ENCODE data around the gene NBDY. TPM values are rescaled to one million over a fixed set of nuclear protein-coding genes. Genes with fewer than 3 reads are reported as not detected.
A peak's percentile ranks its signal among the peaks of the same experiment; 100 is the strongest.
"Not testable (repeated sequence)": the region's sequence is repeated elsewhere in the genome, so short reads cannot be mapped to it uniquely, and the experiment has no call there.

NBDY gene
- 80.9 TPM for polyA plus RNA-seq (2012; ENCODE audit: insufficient read depth, insufficient read length)

GRCh38 chrX:56729152-56729850, at the start of gene NBDY:
Gene NBDY (plus strand): TSS chrX:56729243. CDS start chrX:56729354, 111 bp downstream.
- peak; percentile 51 for DNase-seq (ENCODE audit: low read depth, low spot score)
- peak within 1 kb of the TSS; percentile 77 for H3K4me3 ChIP-seq (ENCODE audit: low read length)

GRCh38 chrX:56704530-56704929, 24.5 kb upstream of the NBDY start:
- DNase-seq (ENCODE audit: low read depth, low spot score); H3K4me3 ChIP-seq (ENCODE audit: low read length): not testable (repeated sequence)

DNA sequence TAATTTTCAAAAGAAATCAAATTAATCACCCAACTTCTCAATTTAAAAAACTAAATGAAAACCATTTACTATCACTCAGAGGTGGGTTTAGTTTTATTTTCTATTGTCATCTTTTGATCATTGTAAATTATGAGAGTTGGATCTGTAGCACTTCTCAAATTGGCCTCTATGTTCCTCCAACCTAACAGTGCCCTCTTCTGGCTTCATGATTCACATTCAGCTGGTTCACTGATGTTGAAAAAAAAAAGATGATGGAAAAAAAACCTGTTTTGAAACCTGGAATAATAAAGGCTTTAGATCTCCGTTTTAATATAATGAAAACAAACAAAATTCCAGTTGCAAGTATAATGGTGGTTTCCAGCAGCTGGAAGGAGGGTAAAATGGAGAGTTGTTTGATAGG, 2.4 kb upstream of the NBDY start:
- DNase-seq (ENCODE audit: low read depth, low spot score) = peak; percentile 56
- H3K4me3 ChIP-seq (ENCODE audit: low read length) = no peak overlapping the region

GRCh38 chrX:56727531-56727930, 1.5 kb upstream of the NBDY start:
- H3K4me3 ChIP-seq (ENCODE audit: low read length) = no peak overlapping the region
- DNase-seq (ENCODE audit: low read depth, low spot score) = no peak

DNA sequence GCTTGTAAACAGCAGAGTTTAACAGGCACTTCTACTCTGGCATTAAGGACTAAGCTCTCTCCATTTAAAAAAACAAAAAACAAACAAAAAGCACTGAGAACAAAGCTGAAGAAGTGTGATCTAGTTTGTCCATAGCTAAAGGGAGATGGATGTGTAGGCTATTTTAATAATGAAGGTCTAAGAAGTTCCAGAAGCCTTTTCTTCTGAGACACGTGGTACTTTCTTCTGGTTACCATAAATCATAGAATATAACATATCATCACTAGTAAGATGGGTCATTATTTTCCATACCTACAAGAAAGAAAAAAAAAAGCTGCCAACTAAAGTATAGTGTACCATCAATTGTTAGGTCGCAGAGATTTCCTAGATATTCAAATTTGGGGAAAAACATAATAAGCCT, 722 bp upstream of the NBDY start:
- DNase-seq (ENCODE audit: low read depth, low spot score) = no peak
- peak overlapping the region; percentile 77 for H3K4me3 ChIP-seq (ENCODE audit: low read length)

- peak; percentile 31 for DNase-seq (ENCODE audit: low read depth, low spot score)
- peak overlapping the region; percentile 77 for H3K4me3 ChIP-seq (ENCODE audit: low read length)
Observed at GRCh38 chrX:56728752-56729151, 291 bp upstream of the NBDY start.

DNA sequence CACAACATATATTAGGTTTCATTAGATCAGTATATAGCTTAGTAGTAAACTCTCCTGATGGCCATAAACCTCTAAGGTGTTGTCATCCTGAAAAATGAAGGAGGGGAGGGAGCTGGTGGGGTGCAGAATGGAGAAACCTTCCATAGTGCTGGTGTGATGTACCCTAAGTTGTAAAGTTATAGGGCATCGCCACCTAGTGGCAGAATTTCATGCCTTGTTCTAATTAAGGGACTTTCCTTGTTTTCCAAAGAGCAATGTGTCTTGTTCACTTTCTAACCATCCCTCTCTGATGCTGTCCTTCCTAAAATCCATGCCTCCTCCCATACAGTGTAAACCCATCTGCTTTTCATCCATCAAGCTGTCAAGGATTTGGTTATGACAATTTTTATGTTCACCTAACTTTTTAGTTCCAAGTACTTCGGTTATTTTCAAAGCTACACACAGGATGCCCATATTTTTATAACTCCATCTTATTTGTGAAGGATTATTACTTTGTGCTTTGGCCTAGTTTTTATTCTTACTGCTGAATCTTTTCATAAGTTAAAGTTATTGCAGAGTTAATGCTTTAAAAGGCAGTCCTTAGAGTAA, 4.5 kb downstream of the NBDY start:
- H3K4me3 ChIP-seq (ENCODE audit: low read length) = no peak overlapping the region
- peak; percentile 28 for DNase-seq (ENCODE audit: low read depth, low spot score)

DNA sequence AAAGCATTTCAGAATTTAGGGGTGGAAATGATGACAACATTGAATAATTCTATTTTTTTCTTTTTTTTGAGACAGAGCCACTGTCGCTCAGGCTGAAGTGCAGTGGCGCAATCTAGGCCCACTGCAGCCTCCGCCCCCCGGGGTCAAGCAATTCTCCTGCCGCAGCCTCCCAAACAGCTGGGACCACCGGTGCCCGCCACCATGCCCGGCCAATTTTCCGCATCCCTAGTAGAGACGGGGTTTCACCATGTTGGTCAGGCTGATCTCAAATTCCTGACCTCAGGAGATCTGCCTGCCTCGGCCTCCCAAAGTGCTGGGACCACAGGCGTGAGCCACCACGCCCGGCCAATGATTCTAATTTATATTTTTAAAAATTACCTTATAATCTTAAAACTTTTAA, 7.2 kb downstream of the NBDY start:
- no peak for DNase-seq (ENCODE audit: low read depth, low spot score)
- H3K4me3 ChIP-seq (ENCODE audit: low read length) = no peak overlapping the region

- no peak overlapping the region for H3K4me3 ChIP-seq (ENCODE audit: low read length)
- no peak for DNase-seq (ENCODE audit: low read depth, low spot score)
Observed at GRCh38 chrX:56738670-56739069, 9.6 kb downstream of the NBDY start.

DNA sequence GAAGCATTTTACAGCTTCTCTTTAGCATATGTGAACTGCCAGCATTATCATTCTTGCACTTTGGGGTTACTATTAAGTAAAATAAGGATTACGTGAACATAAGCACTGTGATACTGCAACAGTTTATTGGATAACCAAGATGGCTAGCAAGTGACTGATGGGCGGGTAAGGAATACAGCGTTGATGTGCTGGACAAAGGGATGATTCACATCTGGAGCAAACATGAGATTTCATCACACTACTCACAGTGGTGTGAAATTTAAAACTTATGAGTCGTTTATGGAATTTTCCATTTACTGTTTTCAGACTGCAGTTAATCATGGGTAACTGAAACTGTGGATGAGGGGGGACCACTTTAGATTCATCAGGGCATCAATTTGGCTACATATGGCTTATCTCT, 16.0 kb downstream of the NBDY start:
- H3K4me3 ChIP-seq (ENCODE audit: low read length) = no peak overlapping the region
- no peak for DNase-seq (ENCODE audit: low read depth, low spot score)

- H3K4me3 ChIP-seq (ENCODE audit: low read length) = no peak overlapping the region
- no peak for DNase-seq (ENCODE audit: low read depth, low spot score)
Observed at GRCh38 chrX:56746996-56747395, 18.0 kb downstream of the NBDY start.

- no peak for DNase-seq (ENCODE audit: low read depth, low spot score)
- H3K4me3 ChIP-seq (ENCODE audit: low read length) = no peak overlapping the region
Observed at GRCh38 chrX:56751071-56751470, 22.0 kb downstream of the NBDY start.

DNA sequence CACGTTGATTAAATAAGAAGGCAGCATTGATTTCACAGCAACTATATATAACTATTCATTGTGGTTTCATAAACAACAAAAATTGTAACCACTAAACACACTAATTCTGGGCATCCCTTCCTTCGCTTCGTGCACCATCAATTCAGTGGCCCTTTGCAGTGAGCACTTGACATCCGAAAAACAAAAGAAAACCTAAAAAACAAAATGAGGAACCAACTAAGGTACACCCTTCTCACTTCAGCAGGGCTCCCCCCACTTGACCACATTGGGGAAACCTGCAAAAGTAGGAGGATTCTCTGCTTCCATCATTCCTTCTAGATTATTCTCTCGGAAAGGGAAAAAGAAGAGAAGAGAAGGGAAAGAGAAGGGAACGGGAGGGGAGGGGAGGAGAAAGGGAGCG, 28.3 kb downstream of the NBDY start:
- H3K4me3 ChIP-seq (ENCODE audit: low read length) = no peak overlapping the region
- DNase-seq (ENCODE audit: low read depth, low spot score) = no peak

- no peak for DNase-seq (ENCODE audit: low read depth, low spot score)
- no peak overlapping the region for H3K4me3 ChIP-seq (ENCODE audit: low read length)
Observed at GRCh38 chrX:56758456-56758855, 29.4 kb downstream of the NBDY start.

DNA sequence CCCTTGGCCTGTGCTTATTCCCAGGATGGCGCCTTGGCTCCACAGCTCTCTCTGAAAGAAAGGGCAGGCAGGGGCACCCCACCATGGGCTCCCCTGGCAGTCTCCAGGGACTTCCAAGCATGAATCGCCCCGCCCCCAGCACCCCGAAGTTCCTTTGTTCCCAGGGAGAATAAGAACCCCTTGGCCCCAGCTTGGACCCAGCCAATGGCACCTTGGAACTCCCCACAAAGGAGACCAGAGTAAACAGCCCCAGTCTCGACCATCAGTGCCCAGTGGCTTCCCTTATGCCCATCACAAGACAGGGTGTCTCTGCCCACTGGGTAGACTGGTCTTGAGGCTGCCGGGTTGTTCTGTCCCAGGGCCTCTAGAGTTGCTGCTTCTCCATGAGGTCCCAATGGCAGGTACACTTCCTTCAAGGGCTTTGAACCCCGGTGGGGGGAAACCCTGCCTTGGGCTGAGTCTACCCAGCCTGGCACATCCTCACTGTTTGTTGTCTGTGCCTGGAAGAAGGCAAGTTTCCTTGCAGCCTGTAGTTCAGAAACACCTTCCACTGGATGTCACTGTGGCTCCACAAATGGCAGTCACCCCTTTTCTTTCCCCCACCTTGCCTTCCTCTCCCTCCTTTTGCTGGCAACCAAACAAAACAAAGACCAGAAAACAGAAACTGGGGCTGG, 30.8 kb downstream of the NBDY start:
- DNase-seq (ENCODE audit: low read depth, low spot score) = no peak
- H3K4me3 ChIP-seq (ENCODE audit: low read length) = no peak overlapping the region

DNA sequence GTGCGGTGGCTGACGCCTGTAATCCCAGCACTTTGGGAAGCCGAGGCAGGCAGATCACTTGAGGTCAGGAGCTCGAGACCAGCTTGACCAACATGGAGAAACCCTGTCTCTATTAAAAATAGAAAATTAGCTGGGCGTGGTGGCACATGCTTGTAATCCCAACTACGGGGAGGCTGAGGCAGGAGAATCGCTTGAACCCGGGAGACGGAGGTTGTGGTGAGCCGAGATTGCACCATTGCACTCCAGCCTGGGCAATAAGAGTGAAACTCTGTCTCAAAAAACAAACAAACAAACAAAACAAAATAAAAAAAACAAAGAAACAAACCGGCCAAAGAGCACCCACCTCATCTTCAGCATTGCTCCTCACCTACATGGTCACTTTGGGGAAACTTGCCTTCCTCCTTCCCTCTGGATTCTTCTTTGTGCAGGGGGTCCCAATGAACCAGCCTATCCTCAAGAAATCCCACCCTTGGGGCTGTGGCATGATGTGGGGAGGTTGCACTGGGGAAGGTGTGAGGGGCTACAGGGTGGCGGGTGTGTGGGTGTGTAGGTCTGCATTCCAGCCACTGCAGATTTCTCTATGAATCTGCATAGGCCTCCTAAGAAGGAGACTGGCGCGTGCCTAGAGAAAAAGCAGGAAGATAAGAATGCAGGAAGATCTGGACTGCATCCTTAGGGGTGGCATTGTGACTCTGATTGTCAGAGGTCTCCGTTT, 31.5 kb downstream of the NBDY start:
- not testable (repeated sequence) for H3K4me3 ChIP-seq (ENCODE audit: low read length); DNase-seq (ENCODE audit: low read depth, low spot score)

DNA sequence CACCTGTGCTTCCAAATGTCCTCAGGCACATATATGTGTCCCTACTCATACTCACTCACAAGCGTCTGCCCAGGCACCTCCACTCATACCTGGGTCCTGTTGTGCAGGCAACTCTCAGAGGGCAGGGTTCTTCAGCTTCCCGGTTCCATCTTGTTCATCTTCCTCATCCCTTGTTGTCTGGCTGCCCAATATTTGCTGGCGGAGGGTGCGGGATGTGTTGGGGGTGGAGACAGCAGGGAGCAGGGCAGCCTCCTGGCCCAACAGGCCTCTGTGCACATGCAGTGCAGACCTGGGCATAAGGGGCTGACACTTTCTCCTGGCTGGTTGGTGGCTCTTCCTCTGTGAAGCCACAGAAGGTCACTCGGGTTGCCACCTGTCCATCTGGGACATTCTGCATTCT, 32.1 kb downstream of the NBDY start:
- no peak for DNase-seq (ENCODE audit: low read depth, low spot score)
- H3K4me3 ChIP-seq (ENCODE audit: low read length) = no peak overlapping the region

GRCh38 chrX:56762220-56762619, 33.2 kb downstream of the NBDY start:
- no peak overlapping the region for H3K4me3 ChIP-seq (ENCODE audit: low read length)
- DNase-seq (ENCODE audit: low read depth, low spot score) = no peak

- DNase-seq (ENCODE audit: low read depth, low spot score) = no peak
- no peak overlapping the region for H3K4me3 ChIP-seq (ENCODE audit: low read length)
Observed at GRCh38 chrX:56762707-56763555, 33.9 kb downstream of the NBDY start.

Data from Jurkat, Clone E6-1 (cell line).